SK-N-SH treated with all-trans-retinoic acid at 6 μM for 48 hours (cell line): ENCODE measurements around the gene PGAP2.

Source experiments
- ARNTL ChIP-seq: fragments of 450-650 bp; formaldehyde crosslinking; IDR thresholded peaks from 2 replicates; pipeline ENCODE4 v1.5.0; 2020; ENCODE audit warnings: low read depth, mild to moderate bottlenecking, moderate library complexity, borderline replicate concordance
- BACH2 ChIP-seq: fragments of 250-450 bp; sonication (Bioruptor Pico); IDR thresholded peaks from 2 replicates; pipeline ENCODE4 v1.9.0; 2021; ENCODE audit warnings: mild to moderate bottlenecking, borderline replicate concordance
- CSDC2 ChIP-seq: fragments of 250-450 bp; sonication (Bioruptor Pico); IDR thresholded peaks from 2 replicates; pipeline ENCODE4 v1.5.0; 2020; ENCODE audit warnings: mild to moderate bottlenecking, moderate library complexity
- GLIS3 ChIP-seq: fragments of 250-450 bp; sonication (Bioruptor Pico); IDR thresholded peaks from 2 replicates; pipeline ENCODE4 v1.5.0; 2020; ENCODE audit warnings: mild to moderate bottlenecking, moderate library complexity
- OSR1 ChIP-seq: fragments of 250-450 bp; sonication (Bioruptor Pico); IDR thresholded peaks from 2 replicates; pipeline ENCODE4 v1.8.0; 2022; ENCODE audit warnings: moderate library complexity, mild to moderate bottlenecking, inconsistent platforms
- RARB ChIP-seq: fragments of 250-450 bp; sonication (Bioruptor Pico); IDR thresholded peaks from 2 replicates; pipeline ENCODE4 v1.8.0; 2021; ENCODE audit warnings: mild to moderate bottlenecking, moderate library complexity
- SNAI2 ChIP-seq: fragments of 250-450 bp; sonication (Bioruptor Pico); IDR thresholded peaks from 2 replicates; pipeline ENCODE4 v1.5.0; 2020; ENCODE audit warnings: mild to moderate bottlenecking, moderate library complexity
- ZFP30 ChIP-seq: fragments of 450-650 bp; formaldehyde crosslinking; IDR thresholded peaks from 2 replicates; pipeline ENCODE4 v1.5.0; 2022; ENCODE audit warnings: mild to moderate bottlenecking, moderate library complexity
- ZNF8 ChIP-seq: fragments of 450-650 bp; formaldehyde crosslinking; IDR thresholded peaks from 2 replicates; pipeline ENCODE4 v1.5.0; 2020; ENCODE audit warnings: mild to moderate bottlenecking, moderate library complexity
- TF ChIP-seq, protein P1 (sequence below): fragments of 250-450 bp; sonication (Bioruptor Pico); IDR thresholded peaks from 2 replicates; pipeline ENCODE4 v1.8.0; 2020; ENCODE audit warnings: mild to moderate bottlenecking, moderate library complexity, borderline replicate concordance
- TF ChIP-seq, protein P2 (sequence below): fragments of 250-450 bp; sonication (Bioruptor Pico); IDR thresholded peaks from 2 replicates; pipeline ENCODE4 v1.5.1; 2020; ENCODE audit warnings: low read depth, mild to moderate bottlenecking, moderate library complexity
- TF ChIP-seq, protein P3 (sequence below): fragments of 250-450 bp; sonication (Bioruptor Pico); IDR thresholded peaks from 2 replicates; pipeline ENCODE4 v1.5.1; 2021; ENCODE audit warnings: mild to moderate bottlenecking, moderate library complexity

DNA sequence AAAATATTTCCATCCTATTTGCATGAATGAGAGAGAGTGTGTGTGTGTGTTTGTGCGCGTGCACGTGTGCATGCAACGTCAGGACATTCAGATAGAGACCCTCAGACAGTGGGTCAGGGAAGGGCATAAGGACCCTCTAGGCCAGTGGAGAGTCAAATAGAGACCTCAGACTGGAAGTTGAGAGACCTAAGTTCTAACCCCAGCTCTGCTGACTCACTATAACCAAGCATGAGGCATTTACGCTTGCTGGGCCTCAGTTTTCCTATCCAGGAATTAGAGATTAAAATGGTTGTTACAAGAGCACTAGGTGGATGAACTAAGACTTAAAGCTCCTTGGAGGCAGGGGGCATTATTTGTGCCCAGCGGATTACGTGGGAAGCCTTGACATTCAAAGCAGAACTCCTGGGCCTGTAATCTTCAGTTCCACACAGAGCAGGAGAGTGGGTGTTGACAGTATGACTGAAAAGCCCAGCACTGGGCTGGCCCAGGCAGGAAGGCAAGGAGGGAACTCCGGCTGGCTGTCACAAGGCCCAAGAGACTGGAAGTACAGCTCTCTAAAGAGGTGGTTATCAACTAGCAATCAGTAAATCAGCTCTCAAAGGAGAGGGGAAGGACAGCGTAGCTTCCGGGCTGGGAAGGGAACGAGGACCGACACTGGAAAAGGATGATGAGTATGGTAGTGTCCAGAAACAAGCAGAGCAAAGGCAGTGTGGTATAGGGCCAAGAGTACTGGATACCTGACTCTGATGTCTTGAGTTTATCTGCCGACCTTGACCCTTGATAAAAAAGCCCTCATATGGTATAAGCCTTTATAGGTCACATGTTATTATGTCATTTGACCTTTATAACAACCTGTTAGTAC lies 23.2 kb downstream of the PGAP2 start:
- TF ChIP-seq, protein P1, sequence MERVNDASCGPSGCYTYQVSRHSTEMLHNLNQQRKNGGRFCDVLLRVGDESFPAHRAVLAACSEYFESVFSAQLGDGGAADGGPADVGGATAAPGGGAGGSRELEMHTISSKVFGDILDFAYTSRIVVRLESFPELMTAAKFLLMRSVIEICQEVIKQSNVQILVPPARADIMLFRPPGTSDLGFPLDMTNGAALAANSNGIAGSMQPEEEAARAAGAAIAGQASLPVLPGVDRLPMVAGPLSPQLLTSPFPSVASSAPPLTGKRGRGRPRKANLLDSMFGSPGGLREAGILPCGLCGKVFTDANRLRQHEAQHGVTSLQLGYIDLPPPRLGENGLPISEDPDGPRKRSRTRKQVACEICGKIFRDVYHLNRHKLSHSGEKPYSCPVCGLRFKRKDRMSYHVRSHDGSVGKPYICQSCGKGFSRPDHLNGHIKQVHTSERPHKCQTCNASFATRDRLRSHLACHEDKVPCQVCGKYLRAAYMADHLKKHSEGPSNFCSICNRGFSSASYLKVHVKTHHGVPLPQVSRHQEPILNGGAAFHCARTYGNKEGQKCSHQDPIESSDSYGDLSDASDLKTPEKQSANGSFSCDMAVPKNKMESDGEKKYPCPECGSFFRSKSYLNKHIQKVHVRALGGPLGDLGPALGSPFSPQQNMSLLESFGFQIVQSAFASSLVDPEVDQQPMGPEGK, result no peak
- no peak for TF ChIP-seq ARNTL (CRISPR knock-in tag)
- TF ChIP-seq CSDC2 (CRISPR knock-in tag), result no peak
- no peak for TF ChIP-seq GLIS3 (CRISPR knock-in tag)
- no peak for TF ChIP-seq SNAI2
- no peak for TF ChIP-seq OSR1 (CRISPR knock-in tag)
- TF ChIP-seq BACH2 (CRISPR knock-in tag), result no peak
- TF ChIP-seq, protein P2, sequence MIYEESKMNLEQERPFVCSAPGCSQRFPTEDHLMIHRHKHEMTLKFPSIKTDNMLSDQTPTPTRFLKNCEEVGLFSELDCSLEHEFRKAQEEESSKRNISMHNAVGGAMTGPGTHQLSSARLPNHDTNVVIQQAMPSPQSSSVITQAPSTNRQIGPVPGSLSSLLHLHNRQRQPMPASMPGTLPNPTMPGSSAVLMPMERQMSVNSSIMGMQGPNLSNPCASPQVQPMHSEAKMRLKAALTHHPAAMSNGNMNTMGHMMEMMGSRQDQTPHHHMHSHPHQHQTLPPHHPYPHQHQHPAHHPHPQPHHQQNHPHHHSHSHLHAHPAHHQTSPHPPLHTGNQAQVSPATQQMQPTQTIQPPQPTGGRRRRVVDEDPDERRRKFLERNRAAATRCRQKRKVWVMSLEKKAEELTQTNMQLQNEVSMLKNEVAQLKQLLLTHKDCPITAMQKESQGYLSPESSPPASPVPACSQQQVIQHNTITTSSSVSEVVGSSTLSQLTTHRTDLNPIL, result no peak
- no peak for TF ChIP-seq ZNF8
- TF ChIP-seq RARB (CRISPR knock-in tag), result no peak
- TF ChIP-seq ZFP30, result no peak
- TF ChIP-seq, protein P3, sequence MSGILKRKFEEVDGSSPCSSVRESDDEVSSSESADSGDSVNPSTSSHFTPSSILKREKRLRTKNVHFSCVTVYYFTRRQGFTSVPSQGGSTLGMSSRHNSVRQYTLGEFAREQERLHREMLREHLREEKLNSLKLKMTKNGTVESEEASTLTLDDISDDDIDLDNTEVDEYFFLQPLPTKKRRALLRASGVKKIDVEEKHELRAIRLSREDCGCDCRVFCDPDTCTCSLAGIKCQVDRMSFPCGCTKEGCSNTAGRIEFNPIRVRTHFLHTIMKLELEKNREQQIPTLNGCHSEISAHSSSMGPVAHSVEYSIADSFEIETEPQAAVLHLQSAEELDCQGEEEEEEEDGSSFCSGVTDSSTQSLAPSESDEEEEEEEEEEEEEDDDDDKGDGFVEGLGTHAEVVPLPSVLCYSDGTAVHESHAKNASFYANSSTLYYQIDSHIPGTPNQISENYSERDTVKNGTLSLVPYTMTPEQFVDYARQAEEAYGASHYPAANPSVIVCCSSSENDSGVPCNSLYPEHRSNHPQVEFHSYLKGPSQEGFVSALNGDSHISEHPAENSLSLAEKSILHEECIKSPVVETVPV (CRISPR knock-in tag), result no peak
